Stimulated activated CD4-positive, alpha-beta T cell treated with anti-CD3 and anti-CD28 coated beads, Interleukin-1b, Interleukin-23, amount 100 ng/mL, for 1 hour (primary cell): ENCODE data around the gene CELF2.

Experiments
- DNase-seq, 2 donors: peaks; one replicate each; pipeline ENCODE4 v3.0.0-alpha.2; 2020; ENCODE audit warnings: low read depth in 2 of 2

Gene CELF2

DNA sequence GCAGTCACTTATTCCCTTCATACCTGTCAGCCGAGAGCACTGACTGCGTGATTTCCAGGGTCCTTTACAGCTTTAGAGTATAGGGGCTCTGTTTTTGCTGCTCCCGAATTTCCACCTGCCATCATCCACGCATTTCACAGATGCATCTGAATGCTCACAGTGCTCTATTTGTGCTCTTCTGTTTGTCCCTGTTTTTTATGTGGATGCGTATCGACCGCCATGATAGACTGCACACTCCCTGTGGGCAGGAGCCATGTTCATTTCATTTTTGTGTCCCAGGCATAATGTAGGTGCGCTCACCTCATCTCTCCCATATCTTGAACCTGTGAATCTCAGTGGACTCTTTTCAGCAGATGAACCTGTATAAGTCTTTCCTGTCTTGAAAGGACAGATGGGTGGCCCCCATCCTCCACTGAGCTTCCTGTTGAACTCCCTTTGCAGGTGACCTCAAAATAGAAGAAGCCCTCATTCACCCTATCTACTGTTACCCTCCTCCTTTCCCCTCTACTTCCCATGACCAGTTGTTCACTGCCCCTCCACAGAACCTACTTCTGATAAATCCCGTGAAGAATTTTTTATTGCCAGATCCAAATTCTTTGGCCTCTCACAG is 228.4 kb downstream of the CELF2 start:
- DNase-seq: no peak

DNA sequence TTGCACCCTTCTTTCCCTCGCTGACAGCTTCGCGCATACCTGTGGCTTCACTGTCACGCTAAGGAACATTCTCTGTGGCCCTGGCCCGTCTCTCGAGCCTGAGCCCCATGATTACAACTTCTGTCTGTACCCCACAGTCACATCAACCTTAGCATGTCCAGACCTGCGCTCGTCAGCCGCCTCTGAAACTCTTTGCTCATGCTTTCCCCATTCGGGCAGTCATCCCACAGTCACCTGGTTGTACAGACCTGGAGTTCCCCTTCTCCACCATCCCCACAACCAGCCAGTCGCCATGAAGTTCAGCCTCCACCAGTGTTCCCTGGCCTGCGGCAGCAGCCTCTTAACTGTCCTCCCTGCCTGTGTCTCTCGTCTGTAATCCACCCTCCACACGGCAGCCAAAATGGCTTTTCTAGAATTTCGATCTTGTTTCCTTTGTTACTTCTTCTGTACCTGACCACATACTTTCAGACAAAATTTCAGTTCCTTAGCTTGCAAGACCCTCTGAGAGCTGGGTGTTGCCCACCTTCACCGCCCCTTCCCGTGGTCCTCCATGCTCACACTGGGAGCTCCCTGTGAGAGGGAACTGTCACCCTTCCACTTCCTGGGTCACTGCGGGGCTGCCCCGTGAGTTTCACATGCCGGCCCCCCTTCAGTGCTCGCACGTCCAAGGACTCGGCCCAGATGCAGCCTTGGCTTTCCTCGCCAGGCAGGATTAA is 229.2 kb downstream of the CELF2 start:
- no peak for DNase-seq

DNA sequence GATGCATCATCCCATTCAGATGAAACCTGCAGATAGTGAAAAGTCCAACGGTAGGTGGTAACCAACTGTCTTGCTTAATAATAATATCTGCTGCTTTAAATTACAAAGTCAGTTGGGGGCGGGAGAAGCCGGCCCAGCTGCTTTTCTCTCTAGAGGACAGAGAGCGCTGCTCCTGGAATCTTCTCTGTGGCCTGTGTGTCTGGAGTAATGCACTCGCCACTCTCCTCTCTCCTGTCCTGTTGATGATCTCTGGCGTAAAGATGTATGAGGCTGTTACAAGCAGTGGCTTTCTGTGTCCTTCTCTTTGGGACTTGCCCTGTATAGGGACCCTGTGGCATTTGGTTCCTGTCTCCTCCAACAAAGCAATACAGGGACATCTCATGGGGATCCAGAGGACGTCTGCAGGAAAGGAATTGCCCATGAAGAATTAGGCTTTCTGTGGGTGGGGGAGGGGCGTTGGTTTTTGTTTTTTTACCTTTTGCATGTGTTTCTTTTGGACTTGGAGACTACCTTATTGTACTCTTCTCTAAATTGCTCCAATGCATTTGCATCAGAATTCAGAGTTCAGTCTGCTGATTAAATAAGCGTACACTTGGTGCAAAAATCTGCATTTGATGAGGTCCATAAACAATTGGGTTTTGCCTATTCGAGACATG is 231.6 kb downstream of the CELF2 start:
- DNase-seq: no peak

- no peak for DNase-seq
These were observed 232.1 kb downstream of the CELF2 start for GRCh38 chr10:11249808-11250195.

DNA sequence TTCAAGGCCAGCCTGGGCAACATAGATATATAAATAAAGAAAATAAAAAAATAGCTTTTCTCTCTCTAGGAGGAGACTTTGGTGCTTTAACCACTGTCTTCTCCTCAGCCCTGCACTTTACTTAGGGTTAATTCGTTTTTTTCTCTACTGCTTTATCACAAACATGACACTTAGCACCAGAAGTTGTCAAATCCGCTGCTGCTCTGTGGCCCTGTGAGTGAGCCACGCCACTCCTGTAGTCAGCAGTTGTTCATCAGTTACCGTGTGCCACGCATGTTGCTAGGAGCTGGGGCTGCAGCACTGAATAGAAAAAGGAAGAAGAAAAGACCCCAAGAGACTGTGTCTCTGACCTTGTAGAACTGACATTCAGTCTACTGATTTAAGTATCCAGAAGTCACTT is 232.6 kb downstream of the CELF2 start:
- no peak for DNase-seq

DNA sequence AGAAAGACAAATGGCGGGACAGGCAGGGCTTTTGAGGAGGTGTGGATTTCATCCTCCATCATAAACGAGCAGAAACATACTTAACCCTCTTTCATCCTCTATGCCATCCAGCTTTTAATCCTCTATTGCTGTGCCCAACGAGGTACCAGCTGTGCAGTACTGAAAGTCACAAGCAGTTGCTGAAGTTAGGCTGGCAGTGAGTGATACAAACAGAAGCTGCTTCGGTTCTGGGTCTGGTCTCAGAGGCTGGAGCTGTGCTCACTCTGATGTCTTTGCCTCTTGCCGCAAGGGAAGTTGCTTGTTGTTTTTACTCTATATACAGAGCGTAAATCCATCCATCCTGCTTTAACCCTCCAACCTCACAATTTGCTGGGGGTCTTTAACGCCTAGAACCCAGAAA is 235.2 kb downstream of the CELF2 start:
- DNase-seq: no peak

DNA sequence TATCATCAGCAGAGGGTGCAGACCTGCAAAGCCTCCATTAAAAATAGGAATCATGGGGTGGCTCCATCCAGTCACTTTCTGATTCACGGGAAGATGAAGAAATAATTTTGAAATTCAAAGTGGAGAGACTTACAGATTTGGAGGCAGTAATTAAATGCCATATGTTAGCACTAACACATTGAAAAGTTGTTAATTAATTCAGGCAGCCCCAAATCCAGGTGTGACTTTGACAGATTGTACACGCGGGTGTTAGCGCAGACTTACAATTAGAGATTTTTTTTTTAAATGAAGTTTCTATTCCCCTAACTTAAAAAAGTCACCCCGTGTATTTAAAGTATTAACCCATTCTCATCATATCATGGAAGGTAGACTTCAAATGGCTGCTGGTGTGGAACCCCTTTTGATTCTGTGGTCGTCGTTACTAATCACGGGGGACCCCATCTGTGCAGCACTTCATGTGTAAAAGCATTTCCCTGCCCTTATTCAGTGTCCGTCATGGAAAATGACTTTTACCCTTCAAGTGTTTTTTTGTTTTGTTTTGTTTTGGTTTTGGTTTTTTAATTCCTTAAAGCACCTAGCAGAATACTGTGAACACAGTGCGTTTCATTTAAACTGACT is 235.8 kb downstream of the CELF2 start:
- no peak for DNase-seq

DNA sequence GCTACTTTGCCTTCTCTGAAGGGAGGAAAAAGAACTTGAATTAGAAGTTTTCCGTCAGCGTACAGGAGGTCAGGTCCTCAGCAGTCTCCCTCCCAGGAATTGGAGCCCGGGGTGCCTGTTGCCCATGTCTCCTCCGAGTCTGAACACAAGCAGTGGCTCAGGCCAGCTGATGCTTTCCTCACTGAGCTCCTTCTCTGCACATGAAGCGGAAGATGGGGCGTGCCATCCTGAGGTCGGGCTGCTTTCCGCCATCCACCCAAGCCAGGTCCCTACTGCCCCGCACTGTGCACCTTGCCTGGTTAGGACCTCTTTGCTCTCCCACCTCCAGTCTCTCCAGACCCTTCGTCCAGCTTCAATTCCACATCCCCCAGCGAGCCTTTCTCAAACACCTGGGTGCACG is 237.5 kb downstream of the CELF2 start:
- DNase-seq: no peak

GRCh38 chr10:11255796-11256444 is 238.2 kb downstream of the CELF2 start:
- DNase-seq: no peak

DNA sequence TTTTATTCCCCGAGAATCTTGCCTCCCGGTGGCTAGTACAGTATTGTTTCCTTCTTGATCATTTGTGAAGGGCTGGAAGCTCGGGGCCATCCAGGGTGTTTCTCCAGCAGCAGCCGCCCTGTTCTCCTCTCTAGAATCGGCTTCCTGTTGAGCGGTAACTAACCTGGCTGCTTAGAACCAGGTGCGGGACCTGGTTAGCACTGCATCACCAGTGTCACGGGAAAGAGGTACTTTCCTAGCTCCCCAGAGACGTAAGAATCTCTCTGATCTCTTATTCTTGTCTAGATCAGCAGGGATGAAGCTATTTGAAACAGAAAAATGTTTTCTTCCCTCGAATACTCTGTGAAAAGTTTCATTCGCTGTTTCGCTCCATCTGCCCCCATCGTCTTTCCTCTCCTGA is 239.2 kb downstream of the CELF2 start:
- DNase-seq: no peak

- DNase-seq: no peak
These were observed 239.9 kb downstream of the CELF2 start for GRCh38 chr10:11257440-11258090.

- DNase-seq: no peak
These were observed 242.5 kb downstream of the CELF2 start for GRCh38 chr10:11260170-11260569.

DNA sequence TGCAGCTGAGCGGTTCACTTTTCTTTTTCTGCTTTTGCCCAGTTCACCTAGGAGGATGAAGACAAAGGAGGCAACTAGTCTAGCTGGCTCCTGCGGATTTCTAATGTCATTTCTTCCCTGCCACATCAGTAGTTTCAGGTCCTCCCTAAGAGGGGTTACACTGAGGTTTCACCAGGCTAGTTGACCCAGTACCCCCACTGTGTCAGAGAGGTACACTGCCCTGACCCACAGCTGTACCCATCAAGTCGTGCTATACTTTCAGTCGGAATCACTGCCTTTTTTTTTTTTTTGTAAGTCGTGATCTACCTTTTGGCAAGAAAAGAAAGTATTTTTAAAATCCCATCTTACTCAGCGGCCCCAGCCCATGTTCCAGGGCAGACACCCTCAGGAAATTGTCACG is 243.5 kb downstream of the CELF2 start:
- DNase-seq: no peak

DNA sequence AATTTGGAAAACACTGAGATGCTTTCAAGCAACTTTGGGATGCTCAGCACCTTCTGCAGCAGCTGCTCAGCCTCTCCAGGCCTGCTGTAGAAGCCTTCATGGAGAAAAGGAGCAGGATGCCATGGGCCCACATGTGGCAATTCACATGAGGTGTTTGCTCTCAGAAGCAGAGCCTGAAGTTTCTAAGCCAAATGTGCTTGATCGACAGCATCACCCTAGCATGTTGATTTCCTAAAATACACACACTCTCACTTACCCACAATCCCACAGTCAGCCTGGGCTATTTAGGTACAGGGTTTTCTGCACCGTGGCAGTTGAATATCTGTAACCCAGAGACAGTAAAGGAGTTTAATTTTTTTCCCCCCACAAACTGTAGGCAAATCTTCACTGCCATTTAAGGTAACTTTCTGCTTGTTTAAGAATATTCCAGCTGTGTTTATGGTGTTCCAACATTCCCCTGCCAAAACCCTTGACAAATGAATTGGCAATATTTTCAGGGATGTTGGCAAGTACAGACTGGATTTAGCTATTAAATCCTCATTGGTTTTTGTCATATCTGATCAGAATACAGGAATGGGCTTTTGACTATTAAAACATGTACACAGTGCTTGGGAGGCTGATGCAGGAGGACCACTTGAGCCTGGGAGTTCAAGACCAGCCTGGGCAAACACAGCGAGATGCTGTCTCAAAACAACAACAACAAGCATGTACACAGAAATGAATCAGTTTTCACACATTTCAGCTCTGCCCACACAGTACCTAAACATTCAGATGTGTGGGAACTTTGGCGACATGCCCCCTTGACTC is 244.2 kb downstream of the CELF2 start:
- no peak for DNase-seq

DNA sequence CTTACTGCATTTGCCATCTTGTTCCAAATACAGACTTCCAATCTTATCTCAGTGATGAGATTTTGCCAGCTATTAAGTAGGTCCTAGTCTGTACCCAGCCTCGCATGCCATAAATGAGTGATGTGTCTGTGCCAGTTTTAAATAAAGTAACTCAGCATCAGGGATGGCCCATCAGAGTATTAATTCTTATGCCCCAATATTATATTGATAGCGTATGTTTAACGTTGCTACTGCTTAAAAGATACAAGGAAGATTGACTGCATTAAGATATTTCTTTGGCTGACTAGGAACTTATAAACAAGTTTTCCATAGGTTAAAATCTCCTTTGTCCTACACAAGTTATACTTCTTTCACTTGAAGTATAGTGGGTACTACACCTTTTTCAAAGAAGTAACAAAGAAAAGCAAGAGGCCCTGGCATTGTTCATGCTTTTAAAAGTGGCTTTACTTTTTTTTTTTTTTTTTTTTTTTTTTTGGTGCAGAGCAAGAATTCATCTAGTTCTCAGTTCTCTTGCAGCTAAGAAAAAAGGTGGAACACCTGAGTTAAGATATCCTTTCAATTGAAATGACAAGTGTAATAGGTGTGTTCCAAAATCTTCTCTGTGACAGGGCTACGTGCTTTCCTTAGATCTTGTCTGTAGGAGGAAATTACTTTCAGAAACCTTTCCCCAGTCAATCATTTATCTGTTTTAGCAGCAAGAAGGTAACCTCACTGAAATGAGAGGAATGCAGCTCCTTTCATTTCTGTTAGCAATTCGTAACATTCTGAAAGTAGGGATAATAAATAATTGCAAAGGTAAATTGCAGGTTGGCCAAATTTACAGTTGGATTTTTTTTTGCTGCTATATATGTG is 245.0 kb downstream of the CELF2 start:
- DNase-seq: no peak

DNA sequence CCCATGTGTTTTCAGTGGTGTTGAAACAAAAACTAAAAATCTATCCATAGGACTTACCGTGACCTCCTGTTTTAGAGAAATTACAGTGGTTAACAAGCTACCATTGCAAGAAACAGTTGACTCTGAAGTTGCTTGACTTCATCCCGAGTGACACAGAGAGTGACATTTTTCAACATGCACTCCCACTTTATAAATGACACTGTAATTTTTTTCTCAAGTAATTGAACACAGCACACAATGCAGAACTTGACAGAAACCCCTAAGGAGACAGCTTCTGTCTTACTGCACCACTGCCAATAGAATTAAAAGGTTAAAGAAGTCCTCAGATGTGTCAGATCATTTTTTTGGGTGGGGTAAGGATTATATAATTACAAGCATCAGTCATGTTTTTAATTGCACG is 246.1 kb downstream of the CELF2 start:
- DNase-seq: no peak

GRCh38 chr10:11264296-11265048 is 246.8 kb downstream of the CELF2 start:
- no peak for DNase-seq

- DNase-seq: no peak
These were observed 247.8 kb downstream of the CELF2 start for GRCh38 chr10:11265484-11265883.

- no peak for DNase-seq
These were observed 248.8 kb downstream of the CELF2 start for GRCh38 chr10:11266426-11266825.
